Activated CD8-positive, alpha-beta memory T cell treated with anti-CD3 and anti-CD28 coated beads for 1 hour (primary cell): ENCODE data around the gene CHFR.
A peak's percentile ranks its signal among the peaks of the same experiment; 100 is the strongest.
"Not testable (repeated sequence)": the region's sequence is repeated elsewhere in the genome, so short reads cannot be mapped to it uniquely, and the experiment has no call there.

ENCODE experiments used
- DNase-seq, 2 donors: peaks; one replicate each; pipeline ENCODE4 v3.0.0-alpha.2; 2020; ENCODE audit warnings: low read depth in 1 of 2; ENCODE audit errors: extremely low read depth in 1 of 2

CHFR gene

GRCh38 chr12:132842449-132843045 lies 44.9 kb downstream of the CHFR start:
- no peak for DNase-seq

- DNase-seq = no peak
These were observed 46.3 kb downstream of the CHFR start for GRCh38 chr12:132841151-132841550.

DNA sequence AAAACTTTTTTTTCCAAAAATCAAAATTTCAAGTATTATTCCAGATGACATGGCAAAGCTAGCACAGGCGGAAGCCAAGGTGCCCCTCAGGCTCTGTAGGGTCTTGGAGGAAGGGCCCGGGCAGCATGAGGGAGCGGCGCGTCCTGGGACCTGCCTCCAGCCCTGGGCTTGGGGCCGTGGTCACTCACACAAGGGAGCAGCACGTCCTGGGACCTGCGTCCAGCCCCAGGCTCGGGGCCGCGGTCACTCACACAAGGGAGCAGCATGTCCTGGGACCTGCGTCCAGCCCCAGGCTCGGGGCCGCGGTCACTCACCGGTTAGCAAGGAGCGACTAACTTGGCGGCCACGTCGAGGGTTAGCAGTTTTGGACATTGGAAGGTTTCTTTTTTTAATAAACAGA lies 46.9 kb downstream of the CHFR start:
- DNase-seq = no peak

DNA sequence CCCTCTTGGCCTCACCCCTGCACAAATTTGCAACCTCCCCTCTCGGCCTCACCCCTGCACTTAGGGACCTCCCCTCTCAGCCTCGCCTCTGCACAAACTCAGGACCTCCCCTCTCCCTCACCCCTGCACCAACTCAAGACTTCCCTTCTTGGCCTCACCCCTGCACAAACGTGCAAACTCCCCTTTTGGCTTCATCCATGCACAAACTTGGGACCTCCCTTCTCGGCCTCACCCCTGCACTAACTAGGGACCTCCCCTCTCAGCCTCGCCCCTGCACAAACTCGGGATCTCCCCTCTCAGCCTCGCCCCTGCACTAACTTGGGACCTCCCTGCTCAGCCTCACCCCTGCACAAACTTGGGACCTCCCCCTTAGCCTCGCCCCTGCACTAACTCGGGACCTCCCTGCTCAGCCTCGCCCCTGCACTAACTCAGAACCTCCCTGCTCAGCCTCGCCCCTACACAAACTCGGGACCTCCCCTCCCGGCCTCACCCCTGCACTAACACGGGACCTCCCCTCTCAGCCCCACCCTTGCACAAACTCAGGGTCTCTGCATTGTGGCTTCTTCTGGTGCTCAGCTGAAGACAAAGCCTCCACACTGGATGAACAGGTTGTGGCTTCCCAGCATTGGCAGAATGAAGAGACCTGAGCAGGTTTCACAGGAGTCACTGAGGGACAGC lies 47.7 kb downstream of the CHFR start:
- DNase-seq = no peak

DNA sequence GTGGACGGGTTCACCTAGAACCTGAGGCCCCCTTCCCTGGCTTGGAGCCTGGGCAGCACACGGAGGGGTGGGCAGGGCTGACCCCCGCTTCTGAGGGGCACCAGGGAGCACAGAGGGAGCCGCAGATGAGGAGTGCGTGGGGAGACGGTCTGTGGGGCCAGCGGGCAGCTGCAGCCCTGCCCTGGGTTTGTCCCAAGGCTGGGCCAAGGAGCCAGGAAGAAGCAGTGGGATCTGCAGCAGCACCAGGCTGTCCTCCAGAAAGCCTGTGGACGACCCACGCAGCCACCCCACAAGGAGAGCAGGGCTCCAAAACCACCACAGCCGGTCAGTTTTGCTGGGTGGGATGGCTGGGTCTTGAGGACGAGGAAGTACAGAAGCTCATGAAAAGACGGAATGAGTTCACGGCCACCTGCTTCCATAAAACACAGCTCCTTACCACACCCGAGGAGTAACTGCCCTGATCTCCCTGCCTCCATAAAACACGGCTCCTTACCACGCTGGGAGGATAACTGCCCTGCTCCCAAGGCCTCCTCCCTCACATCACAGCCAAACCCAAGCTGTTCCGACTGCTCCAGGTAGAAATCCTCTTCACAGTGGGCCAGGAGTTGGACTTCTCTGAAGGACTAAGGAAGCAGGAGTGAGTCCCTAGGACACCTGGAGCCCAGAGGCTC lies 48.9 kb downstream of the CHFR start:
- DNase-seq = no peak

DNA sequence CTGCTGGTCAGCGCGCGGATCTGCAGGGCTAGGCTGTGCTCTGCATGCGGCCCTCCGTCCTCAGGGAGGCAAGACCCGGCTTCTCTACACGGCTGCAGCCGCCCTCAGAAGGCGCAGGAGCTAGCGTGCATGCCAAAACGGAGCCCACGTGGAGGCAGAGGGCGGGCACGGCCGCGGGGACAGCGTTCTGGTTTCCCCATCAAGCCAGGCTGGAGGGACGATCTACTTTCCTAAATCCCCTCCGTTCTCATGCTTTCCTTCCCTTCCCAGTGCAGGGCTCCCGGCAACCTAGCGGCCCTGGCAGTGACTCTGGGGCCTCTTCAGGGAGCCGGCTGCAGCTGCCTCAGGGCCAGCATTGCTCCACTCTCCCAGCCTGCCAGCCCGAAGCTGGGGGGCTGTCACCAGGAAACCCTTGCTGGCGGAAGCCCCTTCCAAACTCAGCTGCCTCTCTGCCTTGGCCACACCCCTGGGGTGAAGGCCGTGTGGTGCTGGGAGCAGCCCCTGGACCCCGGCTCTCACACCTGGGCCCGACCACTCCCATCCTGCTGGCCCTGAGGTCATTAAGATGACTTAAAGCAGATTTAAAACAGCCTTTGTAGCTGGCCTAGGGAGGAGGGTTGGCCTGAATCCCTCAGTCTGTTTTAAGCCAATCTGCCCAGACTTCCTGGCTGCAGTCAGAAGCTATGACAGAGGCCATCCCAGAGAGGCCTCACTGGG lies 49.6 kb downstream of the CHFR start:
- no peak for DNase-seq

DNA sequence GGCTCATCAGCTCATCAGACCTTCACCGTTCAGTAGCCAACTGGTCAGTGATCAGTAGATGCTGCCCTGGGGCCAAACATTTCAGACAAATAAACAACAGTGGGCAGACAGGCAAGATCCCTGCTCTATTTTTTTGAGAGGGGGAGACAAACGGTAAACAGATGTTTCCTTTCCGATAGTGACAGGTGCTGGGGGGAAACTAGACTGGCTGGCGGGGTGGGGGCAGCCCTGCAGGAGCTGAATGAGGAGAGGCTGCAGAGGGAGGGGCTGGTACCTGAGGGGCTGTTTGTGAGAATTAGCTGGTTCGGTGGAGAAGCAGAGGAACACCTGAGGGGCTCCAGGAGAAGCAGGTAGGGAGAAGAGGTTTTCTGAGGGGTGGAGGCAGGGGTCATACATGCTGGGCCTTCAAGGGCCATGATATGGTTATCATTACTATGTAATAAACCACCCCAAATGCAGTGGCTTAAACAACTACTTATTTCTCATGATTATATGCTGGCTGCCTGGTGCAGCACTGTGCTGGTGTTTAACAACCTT lies 50.5 kb downstream of the CHFR start:
- DNase-seq = no peak

DNA sequence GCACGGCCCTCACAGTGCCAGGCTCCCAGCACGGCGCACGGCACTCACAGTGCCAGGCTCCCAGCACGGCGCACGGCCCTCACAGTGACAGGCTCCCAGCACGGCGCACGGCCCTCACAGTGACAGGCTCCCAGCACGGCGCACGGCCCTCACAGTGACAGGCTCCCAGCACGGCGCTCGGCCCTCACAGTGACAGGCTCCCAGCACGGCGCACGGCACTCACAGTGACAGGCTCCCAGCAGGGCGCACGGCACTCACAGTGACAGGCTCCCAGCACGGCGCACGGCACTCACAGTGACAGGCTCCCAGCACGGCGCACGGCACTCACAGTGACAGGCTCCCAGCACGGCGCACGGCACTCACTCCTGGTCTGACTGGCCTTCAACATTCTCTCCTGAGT lies 51.2 kb downstream of the CHFR start:
- not testable (repeated sequence) for DNase-seq

DNA sequence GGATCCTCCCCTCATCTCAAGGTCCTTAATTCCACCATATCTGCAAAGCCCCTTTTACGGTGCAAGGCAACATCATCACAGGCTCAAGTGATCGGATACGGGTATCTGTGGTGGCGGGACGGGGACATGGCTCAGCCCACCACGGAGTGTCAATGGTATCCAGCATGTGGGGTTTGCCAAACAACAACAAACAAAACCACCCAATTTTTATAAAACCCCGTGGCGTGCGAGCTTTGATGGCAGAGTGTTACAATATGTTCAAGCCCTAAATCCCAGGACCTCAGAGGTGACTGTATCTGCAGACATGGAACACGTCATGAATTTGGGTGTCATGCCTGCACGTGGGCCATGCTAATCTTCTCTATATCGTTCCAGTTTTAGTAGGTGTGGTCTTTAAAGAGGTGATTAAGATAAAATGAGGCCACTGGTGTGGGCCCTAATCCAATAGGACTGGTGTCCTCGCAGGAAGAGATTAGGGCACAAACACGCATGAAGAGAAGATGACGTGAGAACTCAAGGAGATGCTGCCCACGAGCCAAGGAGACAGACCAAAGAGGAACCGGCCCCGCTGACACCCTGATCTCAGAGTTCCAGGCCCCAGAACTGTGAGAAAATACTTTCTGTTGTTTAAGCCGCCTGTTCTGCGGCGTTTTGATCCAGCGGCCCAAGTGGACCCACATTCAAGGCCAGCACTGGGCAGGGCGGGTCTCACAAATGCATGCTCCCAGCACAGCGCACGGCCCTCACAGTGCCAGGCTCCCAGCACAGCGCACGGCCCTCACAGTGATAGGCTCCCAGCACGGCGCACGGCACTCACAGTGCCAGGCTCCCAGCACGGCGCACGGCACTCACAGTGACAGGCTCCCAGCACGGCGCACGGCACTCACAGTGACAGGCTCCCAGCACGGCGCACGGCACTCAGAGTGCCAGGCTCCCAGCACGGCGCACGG lies 52.1 kb downstream of the CHFR start:
- DNase-seq = no peak

DNA sequence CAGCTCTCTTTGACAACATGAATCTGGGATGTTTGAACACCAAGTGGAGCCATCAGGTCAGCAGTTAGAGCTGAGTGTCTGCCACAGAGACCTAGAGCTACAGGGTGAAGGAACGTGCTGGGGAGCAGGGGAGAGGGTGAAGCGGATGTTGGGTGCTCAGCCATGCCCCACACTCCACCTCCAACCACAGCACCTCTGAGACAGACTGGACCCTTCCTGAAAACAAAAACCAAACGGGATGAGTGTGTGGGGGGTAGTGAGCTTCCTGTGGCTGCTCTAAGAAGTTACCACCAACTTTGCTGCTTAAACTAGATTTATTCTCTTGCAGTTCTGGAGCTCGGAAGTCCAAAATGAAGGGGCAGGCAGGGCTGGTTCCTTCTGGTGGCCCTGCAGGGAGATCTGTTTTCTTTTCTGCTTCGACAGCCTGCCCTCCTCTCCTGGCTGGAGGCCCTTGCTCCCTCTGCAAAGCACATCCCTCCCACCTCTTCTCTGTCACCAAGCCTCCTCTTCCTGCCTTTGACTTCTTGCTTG lies 53.2 kb downstream of the CHFR start:
- no peak for DNase-seq

- no peak for DNase-seq
These were observed 54.1 kb downstream of the CHFR start for GRCh38 chr12:132833341-132833740.

DNA sequence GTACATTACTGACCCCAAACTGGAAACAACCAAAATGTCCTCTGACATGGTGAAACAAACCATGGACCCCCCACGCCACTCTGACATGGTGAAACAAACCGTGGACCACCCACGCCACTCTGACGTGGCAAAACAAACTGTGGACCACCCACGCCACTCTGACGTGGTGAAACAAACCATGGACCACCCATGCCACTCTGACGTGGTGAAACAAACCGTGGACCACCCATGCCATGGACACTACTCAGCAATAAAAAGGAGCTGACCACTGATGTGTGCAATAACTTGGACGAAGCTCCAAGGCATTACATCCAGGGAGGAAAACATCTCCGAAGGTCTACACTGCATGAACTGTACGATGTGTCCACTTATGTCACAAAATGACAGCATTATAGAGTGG lies 55.6 kb downstream of the CHFR start:
- no peak for DNase-seq

- peak; percentile 88 to 94 for DNase-seq
These were observed 58.5 kb downstream of the CHFR start, which contains the start of gene GOLGA3 for GRCh38 chr12:132828706-132829534. TSS of gene GOLGA3 (minus strand) at chr12:132828869. CDS start at chr12:132822128, 6,741 bp downstream.

DNA sequence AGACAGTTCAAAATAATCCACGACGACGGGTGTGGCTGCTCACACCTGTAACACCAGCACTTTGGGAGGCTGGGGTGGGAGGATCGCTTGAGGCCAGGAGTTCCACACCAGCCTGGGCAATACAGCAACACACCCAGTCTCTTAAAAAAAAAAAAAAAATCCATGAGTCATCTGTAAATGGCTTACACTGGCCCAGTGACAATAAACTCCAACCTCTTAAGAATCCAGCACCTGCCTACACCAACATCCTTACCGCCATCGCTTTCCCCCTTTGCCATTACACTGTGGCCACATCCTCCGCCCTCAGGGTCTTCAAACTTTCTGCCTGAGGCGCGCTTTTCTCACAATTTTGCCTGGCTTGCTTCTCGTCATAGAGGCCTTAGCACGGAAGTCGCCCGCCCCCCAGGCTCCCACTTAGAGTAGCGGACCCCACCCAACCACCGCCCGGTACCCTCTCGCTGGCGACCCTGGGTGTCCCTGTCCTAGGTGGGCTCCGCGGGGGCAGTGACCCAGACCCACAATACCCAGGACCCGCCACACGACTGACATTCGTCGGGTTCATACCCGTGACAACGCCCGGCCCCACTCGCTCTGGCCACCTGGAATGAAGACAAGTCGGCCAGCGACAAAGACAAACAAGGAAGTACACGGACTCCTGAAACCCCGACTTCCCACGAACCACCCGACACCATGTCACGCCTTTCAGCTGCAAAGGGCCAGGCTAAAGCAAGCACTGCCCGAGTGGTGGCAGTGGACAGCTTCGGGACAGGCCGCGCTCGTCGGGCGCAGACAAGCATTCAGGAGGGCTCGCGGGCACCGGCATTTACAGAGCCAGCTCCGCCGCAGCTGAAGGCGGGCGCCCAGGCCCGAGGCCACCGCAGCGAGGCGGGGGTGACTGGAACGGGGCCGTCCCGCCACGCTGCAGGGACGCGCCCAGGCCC lies 59.4 kb downstream of the CHFR start:
- DNase-seq = no peak

DNA sequence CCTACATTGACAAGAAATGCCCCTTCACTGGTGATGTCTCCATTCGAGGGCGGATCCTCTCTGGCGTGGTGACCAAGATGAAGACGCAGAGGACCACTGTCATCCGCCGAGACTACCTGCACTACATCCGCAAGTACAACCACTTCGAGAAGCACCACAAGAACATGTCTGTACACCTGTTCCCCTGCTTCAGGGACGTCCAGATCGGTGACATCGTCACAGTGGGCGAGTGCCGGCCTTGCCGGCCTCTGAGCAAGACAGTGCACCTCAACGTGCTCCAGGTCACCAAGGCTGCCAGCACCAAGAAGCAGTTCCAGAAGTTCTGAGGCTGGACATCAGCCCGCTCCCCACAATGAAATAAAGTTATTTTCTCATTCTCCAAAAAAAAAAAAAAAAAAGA lies 61.5 kb downstream of the CHFR start:
- DNase-seq = no peak

- DNase-seq = no peak
These were observed 62.3 kb downstream of the CHFR start for GRCh38 chr12:132825089-132825488.

GRCh38 chr12:132824053-132824452 lies 63.4 kb downstream of the CHFR start:
- no peak for DNase-seq

- DNase-seq = no peak
These were observed 68.8 kb downstream of the CHFR start for GRCh38 chr12:132818562-132818961.
